GM19372 (cell line): ENCODE results near the gene WWOX.

Experiments used
- ATAC-seq: cut with Tn5 transposase; IDR thresholded peaks from one replicate; pipeline ENCODE4 v1.9.1; 2021; ENCODE audit warnings: mild to moderate bottlenecking, low read depth, moderate library complexity; ENCODE audit not compliant: unreplicated experiment

The WWOX gene

DNA sequence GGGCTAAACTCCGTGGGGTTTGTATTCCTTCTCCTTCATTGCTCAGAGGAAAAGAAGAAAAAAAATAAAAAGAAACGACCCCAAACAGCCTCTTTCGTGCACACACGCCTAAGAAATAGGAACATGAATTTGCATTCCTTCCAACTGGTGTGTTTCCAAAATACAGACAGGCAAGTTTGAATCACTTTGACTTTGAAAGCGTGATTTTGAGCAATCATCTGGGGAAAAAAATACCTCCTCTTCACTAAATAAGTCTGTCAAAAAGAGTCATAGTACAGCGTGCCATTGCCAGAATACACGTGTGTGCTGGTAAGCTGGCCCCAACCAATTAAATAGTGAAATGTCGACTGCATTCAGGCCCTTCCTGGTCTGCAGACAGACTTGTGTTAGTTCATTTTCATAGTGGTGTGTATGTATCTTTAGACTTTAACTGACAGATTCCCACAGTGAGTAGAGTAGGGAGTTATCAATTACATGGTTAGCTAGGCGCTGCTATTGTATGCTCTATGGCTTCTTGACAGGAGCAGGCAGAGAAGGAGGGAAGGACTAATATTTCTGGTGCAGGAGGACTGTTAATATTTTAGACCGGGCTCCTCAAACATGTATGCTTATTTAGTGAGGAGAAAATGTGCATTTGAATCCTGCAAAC, 882.8 kb downstream of the WWOX start:
- no peak for ATAC-seq

DNA sequence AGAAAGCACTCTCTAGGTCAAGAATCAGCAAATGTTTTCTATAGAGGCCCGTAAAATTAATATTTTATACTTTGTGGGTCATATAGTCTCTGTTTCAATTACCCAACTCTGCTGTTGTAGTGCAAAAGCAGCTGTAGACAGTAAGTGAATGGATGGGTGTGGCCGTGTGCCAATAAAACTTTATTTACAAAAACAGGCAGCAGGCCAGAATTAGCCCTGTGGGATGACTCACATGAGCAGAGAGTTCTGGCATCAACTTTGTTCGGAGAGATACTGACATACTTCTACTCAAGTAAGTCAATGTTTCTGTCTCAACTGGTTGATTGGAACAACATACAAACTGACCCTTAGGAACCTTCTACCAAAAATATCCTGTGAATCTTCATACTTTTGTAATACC, 884.9 kb downstream of the WWOX start:
- no peak for ATAC-seq

DNA sequence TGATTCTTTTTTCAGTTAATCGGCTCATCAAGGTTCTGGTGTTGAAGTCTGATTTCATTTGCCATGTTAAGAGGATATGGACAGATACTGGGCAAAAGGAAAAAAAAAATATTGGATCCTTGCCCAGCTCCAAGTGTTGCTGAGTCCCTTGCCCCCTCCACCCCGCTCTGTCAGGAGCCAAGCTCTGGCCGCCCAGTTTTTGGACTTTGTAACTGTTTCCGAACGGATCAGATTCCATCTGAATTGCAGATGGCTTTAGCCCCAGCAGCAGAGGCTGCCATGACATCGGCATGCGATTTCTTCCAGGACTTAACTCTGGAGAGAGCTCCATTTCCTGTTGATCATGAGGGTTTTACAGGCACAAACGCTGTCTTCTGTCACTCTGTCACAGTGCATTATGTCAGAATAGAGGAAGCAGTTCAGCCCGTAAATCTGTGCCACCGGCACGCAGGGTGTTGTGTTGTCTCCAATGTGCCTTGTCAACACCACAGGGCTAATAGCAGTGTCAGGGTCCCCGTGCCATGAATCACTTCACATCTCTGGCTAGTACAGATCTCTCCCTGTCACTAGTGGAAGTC, 885.5 kb downstream of the WWOX start:
- no peak for ATAC-seq

DNA sequence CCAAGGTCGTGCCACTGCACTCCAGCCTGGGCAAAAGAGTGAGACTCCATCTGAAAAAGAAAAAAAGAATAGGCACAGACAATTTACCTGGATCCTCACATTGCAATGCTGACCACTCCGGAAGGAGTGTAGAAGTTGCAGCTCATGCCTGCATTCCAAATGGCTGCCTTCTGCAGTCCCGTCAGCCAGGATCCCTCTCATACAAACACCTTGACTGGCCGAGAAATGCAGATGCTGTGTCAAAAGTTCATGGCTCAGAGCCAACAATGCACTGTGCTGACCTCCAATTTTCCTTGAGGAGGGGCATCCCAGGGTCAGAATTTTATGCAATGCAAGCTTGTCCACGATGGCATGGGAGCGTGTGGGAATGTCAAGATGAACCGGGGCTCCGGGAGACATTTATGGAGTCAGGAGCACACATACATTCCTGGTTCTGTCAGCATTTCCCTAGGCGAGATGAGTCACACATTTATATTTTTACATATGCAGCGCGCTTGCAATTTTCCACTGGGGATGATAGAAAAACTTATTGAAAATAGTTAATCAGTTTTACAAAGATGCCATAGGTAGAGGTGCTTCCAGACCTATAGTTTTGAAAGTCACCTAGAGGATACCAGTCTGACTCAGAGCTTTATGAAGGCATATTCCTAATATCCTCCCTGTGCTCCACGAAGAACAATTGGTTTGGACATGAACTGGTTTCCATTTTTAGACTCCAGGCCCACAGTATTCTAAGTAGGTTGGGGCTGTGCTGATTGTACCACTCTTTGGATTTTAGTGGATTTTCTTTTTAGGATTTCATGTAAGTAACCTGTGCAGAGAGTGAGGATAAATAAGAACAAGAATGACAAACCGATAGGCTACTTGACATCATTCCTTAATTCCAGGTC, 886.5 kb downstream of the WWOX start:
- ATAC-seq: no peak

DNA sequence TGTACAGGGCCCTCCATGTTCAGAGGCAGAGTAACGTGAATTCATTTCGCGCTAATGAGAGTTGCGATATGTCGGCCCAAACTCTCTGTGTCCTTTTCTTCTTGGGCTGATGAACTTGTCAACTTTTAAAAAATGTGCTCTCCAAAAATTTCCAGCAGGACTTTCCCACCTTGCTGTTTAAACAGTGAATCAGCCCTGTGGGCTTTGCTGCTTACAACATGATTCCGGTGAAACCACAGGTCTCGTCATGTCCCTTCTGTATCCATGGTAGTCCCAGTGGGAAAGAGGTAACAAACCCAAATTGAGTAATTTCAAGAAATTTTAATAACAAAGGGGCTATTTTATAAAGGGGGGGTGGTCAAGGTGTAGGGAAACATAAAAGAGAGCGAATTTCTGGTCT, 888.2 kb downstream of the WWOX start:
- ATAC-seq: no peak

DNA sequence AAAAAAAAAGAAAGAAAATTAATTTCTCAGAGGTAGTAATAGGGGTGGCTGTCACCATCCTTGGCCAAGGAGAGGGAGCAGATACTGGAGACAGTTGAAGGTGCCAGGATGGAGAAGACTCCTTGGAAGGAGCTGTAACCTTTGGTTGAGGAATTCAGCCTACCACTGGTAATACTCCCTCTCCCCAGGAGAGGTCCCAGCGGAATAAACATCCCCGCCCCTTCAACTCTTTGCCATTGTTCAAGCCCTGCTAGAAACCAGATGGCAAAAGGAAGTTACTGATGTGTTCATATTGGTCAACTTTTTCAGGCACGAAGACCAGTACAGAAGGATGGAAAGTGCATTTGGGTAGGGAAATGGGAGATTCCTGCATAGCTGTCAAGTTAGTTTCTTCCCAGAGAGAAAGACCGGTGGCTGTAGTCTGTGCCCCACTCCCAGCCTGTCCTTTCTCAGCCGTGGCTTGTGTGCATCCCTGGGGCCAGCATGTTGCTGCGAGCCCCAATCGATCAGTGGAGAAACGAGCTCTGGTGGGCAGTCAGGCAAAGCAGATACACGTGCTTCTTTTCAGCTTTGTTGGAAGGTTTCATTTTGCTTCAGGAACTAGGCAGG, 889.0 kb downstream of the WWOX start:
- ATAC-seq: no peak

DNA sequence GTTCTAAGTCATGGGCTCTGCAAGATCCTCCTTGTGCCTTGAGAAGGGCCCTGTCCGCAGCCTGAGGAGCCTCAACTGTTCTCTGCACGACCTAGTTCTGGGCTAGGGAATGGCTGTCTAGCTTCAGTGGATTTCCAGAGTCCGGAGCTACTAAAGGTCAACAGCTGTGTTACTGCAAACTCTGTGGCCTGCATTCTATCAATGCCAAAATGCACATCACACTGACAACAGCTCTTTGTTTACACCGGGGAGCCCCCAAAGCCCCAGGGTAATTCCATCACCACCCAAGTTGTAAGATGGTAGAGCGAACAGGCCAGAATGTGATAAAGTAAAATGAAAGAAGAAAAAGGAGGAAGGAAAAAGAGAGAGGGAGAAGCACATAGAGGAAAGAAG, 890.9 kb downstream of the WWOX start:
- no peak for ATAC-seq

DNA sequence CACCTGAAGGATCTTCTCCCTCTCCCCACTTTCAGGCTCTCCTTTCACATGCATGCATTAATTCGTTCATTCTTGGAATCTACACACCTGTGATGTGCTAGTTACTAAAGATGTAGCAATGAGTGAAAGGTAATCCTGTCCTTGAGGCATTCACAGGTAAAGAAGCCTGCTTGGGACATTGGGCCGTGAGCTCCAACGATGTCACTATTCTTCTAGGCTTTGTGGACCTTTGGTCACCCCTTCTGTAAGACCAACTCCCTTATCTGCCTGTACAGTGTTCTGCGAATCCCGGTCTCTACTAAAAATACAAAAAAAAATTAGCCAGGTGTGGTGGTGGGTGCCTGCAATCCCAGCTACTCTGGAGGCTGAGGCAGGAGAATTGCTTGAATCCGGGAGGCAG, 892.5 kb downstream of the WWOX start:
- no peak for ATAC-seq

DNA sequence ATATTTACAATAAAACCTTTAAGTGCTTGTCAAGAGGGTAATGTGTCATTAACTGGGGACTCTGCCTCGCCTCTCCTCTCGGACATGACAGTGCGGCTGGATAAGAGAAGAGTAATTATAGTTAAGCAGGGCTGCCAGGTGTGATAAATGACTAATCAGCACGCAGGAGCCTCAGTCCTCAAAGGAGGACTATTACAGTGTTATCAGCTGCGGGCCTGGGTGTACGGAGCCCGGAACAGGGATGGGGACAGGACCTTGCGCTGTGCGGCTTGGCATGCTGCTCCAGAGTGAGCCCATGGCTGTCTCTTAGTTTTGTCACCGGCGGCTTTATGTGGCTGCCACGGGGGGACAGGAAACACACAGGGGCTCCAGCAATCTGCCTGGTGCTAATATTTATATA, 893.9 kb downstream of the WWOX start:
- no peak for ATAC-seq

DNA sequence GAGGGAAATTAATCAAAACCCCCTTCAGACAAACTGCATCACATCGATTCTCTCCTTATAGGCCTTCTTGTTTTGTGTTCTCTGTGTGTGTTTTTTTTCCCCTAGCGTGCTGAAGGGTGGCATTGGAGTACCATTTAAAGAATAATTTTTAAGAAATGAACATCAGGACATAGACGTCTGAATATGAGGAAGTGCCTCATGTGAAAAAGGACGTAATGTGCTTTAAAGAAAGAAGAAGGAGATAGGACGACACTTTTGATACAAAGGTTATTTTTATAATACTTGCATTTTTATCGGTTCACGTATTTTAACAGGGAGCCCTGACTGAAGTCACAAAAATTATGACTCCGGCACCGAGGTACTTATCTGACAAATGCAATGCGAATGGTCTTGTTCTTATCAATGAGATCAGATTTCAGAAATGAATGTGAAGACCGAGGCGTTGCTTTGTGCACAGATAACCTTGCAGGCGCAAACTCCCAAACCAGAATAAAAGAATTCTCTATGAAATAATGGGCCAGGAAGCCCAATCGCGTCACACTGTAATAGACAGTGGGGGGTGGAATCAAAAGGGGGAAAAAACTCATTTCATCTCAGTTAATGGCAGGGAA, 894.8 kb downstream of the WWOX start:
- ATAC-seq: no peak

DNA sequence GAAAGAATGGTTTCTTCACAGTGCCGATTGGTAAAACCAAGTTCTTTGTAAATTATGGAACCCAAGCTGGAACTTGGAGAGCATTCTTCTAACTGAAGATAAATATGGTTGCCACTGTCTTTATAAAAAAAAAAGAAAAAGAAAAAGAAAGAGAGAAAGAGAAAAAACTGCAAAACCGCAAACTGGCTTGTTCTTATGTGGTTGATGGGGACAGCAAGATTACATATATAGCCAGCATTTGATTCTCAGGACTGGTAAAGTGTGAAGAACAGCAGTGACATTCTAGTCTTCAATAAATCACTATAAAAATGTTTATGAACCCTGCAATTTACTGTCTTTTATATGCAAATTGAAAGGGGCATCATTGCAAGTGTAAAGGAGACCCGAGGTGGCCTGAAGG, 896.0 kb downstream of the WWOX start:
- ATAC-seq: no peak

DNA sequence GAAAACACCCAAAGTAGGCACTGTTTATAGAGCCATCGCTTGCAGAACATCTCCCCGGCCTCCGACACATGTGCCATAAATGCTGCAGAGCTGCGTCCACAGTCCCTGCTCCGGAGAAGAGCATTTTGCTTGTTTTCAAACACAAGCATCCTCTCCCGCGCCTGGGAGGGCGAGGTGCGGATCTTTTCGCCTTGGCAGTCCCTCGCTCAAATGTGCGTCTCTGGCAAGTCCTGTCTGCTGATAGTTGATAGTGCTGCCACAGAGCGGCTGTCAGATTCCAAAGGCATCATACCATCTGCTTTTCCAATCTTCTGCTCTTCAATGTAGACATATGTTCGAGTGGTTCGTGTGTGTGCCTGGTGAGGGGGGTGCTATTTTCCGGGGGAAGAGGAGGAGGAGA, 897.3 kb downstream of the WWOX start:
- no peak for ATAC-seq

DNA sequence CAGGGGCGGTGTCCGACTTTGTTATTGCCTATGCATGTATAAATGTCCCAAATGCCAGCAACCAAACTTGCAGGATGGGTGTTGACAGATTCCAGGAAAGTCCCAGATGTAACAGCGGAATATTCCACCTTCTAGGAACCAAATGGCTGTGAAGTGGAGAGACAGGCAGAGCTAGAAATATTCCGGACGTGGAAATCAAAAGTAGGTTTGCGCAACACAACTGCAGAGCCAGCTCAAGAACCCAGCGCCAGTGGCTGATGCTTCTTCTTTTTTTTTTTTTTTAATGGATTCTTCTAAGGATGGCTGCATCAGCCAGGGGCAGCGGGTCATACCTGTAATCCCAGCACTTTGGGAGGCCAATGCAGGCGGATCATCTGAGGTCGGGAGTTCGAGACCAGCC, 899.4 kb downstream of the WWOX start:
- ATAC-seq: no peak

DNA sequence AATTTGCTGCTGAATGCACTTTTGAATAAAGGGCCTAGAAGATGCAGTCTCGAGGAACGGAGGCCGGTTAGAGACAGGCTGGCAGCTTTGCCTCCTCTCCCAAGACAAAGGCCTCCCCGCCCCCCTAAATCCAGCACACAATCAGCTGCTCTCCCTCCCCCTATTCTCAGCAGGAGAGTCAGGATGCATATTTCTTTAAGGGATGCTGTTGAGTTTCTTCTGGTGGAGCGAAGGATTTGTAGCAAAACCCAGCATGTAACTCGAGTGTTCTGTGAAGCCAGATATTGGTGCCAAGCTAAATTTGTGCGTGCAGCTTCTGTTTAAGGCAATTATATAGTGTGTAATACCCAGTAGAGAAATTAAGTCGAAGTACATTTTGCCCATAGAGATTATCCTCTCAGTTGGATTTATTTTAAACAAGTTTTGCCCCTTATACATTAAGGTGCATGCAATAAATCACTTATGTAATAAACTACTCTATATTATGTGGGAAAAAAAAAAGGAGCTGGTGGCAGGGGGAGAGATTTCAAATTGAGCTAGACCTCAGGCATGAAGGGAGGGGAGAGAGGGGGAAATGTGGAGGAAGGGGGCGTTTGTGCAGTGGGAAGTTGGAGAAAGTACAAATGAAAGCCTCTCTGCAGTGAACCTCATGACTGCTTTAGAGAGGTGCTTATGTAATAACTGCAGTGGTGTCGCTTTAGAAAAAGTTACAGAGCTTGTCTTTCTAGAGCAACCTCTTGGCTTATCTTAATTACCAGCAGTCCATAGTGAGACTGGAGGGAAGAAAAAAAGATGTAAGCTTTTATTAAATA, 901.9 kb downstream of the WWOX start:
- no peak for ATAC-seq

DNA sequence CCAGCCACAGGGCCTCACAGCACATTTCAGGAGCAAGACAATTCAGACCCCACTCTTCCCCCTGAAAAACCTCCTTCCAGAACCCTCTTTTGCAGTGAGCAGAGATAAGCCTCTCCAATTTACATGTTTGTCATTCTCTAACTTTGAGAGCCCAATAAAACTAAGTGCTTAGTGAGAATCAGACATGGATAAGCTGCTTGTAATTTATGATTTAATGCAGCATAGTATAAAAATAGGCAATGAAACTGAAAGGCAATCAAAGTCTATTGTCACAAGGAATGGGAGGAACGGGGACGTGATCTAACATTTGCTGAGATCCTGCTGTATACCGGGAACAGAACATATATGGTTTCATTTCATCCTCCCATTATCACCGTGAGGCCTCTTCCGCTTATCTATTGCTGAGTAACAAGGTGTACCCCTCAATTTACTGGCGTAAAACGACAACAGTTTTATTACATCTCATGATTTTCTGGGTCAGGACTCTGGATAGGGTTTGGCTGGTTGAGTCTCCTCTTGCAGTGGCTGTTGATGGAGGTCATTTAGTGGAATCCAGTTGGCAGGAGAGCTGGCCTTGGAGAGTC, 903.7 kb downstream of the WWOX start:
- ATAC-seq: no peak

DNA sequence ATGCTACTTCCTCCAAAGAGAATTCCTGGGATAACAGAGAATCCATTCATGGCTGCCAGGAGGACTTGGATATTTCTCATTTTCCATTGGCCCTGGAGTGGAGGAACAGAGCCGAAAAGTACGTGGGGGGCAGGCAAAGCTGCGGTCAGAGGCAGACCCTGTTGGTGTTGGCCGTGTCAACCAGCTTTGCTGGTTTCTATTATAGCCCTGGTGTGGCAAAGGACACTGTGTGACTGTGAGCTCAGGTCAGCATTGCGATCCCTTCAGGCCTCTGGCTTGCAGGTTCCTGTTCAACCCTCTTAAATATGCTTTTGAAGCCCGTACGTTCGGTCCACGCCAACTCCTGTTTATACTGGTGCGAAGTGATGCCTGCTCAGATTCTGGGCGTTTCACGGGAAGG, 904.9 kb downstream of the WWOX start:
- no peak for ATAC-seq

DNA sequence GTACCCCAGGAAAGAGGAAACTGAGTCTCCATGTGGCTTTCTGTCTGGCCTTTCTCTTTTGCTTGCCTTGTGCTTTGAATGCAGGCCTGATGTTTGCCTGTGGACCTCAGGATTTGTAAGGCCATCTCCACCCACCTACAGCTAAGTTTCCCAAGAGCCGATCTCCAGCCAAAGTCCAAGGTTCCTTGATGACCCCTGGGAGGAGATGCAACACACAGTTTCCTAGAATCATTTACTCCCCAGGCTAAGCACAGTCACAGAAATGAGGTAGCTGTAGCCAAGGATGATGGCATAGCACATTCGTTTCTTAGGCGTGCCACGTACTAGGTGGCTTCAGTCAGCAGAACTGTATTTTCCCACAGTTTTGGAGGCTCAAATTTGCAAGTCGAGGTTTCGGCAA, 905.6 kb downstream of the WWOX start:
- ATAC-seq: no peak

DNA sequence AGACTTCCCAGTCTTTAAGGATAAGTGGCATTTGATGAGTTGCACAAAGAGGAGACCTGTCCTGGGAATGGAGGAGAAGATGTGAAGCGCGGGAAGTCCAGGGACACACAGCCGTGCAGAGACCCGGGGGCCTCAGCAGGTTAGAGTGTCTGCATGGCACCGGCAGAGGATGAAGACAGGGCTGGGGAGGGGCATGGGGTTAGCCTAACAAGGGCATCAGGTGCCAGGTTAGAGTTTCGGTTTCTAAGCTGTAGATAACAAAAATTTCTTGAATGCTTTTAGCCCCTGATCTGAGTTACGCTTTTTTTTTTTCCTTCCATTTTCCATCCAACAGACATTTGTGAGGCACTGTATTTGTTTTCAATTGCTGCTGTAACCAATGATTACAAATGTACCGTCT, 906.8 kb downstream of the WWOX start:
- no peak for ATAC-seq

DNA sequence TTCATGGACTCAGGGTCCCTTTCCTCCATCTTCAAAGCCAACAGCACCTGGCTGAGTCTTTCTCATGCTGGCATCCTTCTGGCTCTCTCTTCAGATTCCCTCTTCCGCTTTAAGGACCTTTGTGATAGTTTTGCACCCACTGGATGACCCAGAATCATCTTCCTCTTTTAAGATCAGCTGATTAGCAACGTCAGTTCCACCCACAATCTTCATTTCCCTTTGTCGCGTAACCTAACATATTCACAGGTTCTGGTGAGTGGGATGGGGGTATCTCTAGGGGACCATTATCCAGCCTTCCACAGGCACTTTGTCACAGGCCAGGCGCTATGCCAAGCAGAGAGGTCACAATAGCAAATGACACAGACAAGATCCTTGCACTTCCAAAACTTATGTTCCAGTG, 907.3 kb downstream of the WWOX start:
- ATAC-seq: no peak

DNA sequence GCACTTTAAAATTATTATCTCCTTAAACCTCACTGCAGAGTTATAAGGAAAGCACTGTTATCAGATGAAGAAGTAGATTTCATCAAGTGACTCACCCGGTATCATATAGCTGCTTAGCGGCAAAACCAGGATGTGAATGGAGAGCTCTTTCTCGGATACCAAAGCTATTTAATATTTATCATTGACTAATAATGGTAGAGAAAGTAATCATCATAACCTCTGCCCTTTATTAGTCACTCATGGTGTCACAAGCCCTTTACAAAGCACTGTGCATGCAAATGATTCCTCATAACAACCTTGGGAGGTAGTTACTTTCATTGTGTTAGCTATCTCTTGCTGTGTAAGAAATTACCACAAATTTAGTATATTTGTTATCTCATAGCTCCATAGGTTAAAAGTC, 908.2 kb downstream of the WWOX start:
- ATAC-seq: no peak
